Mesendoderm (in vitro differentiated cells): ENCODE data around the gene NFATC1.

ENCODE experiments used
- DNase-seq: peaks from one replicate; pipeline ENCODE4 v3.0.0; 2013
- H2AK5ac ChIP-seq: 2 replicates; pipeline ENCODE4 v1.6.1; 2013; ENCODE audit warnings: low read length, inconsistent platforms
- H2BK120ac ChIP-seq: 2 replicates; pipeline ENCODE4 v1.6.1; 2013; ENCODE audit warnings: low read depth, mild to moderate bottlenecking, low read length, moderate library complexity, mixed read lengths
- H2BK15ac ChIP-seq: replicated peaks from 2 replicates; pipeline ENCODE4 v1.6.1; 2013; ENCODE audit warnings: low read depth, mild to moderate bottlenecking, moderate library complexity
- H2BK5ac ChIP-seq: 2 replicates; pipeline ENCODE4 v1.6.1; 2013; ENCODE audit warnings: low read length, inconsistent platforms
- H3K18ac ChIP-seq: 2 replicates; pipeline ENCODE4 v1.6.1; 2013; ENCODE audit warnings: mild to moderate bottlenecking, low read length, mixed read lengths
- H3K23ac ChIP-seq: one replicate; pipeline ENCODE4 v1.6.1; 2013; ENCODE audit warnings: low read length
- H3K27ac ChIP-seq: 2 replicates; pipeline ENCODE4 v1.5.1; 2013; ENCODE audit warnings: low read depth, mild to moderate bottlenecking, inconsistent platforms, low read length, moderate library complexity
- H3K27me3 ChIP-seq: 2 replicates; pipeline ENCODE4 v1.6.1; 2013; ENCODE audit warnings: low read length, control low read depth, mild to moderate bottlenecking, inconsistent platforms; ENCODE audit not compliant: insufficient read depth, poor library complexity
- H3K36me3 ChIP-seq: 2 replicates; pipeline ENCODE4 v1.6.1; 2013; ENCODE audit warnings: low read length, inconsistent platforms; ENCODE audit not compliant: control insufficient read depth, insufficient read depth
- H3K4ac ChIP-seq: one replicate; pipeline ENCODE4 v1.6.1; 2013; ENCODE audit warnings: low read depth, mild to moderate bottlenecking, low read length, moderate library complexity
- H3K4me1 ChIP-seq: 2 replicates; pipeline ENCODE4 v1.6.1; 2013; ENCODE audit warnings: low read depth, low read length, inconsistent platforms; ENCODE audit not compliant: control insufficient read depth
- H3K4me2 ChIP-seq: 2 replicates; pipeline ENCODE4 v1.6.1; 2013; ENCODE audit warnings: low read length
- H3K4me3 ChIP-seq: 2 replicates; pipeline ENCODE4 v1.5.1; 2013; ENCODE audit warnings: mild to moderate bottlenecking, low read length
- H3K56ac ChIP-seq: one replicate; pipeline ENCODE4 v1.6.1; 2013; ENCODE audit warnings: low read length
- H3K79me1 ChIP-seq: 2 replicates; pipeline ENCODE4 v1.6.1; 2013; ENCODE audit warnings: low read length, inconsistent platforms
- H3K79me2 ChIP-seq: 2 replicates; pipeline ENCODE4 v1.6.1; 2013; ENCODE audit warnings: mild to moderate bottlenecking, low read length; ENCODE audit not compliant: control insufficient read depth, insufficient read depth
- H3K9ac ChIP-seq: 2 replicates; pipeline ENCODE4 v1.6.1; 2013; ENCODE audit warnings: low read length, inconsistent platforms
- H4K5ac ChIP-seq: one replicate; pipeline ENCODE4 v1.6.1; 2013; ENCODE audit warnings: low read length
- H4K8ac ChIP-seq: one replicate; pipeline ENCODE4 v1.6.1; 2013; ENCODE audit warnings: low read depth, mild to moderate bottlenecking, control low read depth, low read length, moderate library complexity
- WGBS: extraction: QIAGEN DNeasy Blood & Tissue Kit; methylation state at CpG from one replicate; pipeline ENCODE4 v1.1.7; 2013; ENCODE audit warnings: low lambda C conversion rate, missing lambda C conversion rate; ENCODE audit not compliant: insufficient coverage; ENCODE audit errors: extremely low coverage; 5-methylcytosine and 5-hydroxymethylcytosine counted together

Gene NFATC1

GRCh38 chr18:79366177-79367094 is 29.3 kb upstream of the NFATC1 start:
- Histone ChIP-seq H3K27ac (no peak overlapping the region), H3K79me1 (no peaks in the 10 kb centered on the region), H2AK5ac (no peak overlapping the region), H3K79me2 (no peaks in the 10 kb centered on the region), H3K36me3 (no peaks in the 10 kb centered on the region), H3K4me1 (no peaks in the 10 kb centered on the region), H3K27me3 (no peaks in the 10 kb centered on the region), H4K8ac (no peak overlapping the region), H3K56ac (no peak overlapping the region), H3K18ac (no peak overlapping the region), H2BK5ac (no peak overlapping the region), H3K4me2 (no peak overlapping the region), H3K23ac (no peak overlapping the region), H3K9ac (no peak overlapping the region), H4K5ac (no peak overlapping the region), H3K4me3 (no peak overlapping the region), H2BK120ac (no peak overlapping the region), H3K4ac (no peak overlapping the region), H2BK15ac (no peak overlapping the region)
- DNase-seq: no peak
- no CpG with 5 or more reads among the region's 29 CpGs for WGBS

DNA sequence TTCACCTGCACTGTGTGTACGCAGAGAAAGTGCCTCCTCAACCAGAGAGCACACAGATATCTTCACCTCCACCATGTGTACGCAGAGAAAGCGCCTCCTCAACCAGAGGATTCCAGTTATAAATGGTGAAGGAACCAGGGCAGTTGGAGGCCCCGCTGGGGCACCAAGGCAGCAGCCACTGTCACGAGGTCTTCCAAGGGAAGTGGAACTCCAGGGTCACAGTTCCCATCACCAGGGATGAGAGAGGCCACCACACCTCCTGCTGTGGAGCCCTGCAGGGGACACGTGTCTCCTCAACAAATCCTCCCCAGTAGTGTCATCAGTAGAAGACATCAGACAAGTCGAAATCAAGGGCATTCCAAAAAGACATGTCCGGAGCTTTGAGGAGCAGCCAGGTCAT is 28.2 kb upstream of the NFATC1 start:
- Histone ChIP-seq H2BK5ac (no peak overlapping the region), H3K79me1 (no peaks in the 10 kb centered on the region), H2AK5ac (no peak overlapping the region), H2BK15ac (no peak overlapping the region), H3K56ac (no peak overlapping the region), H3K4me1 (no peaks in the 10 kb centered on the region), H2BK120ac (no peak overlapping the region), H3K79me2 (no peaks in the 10 kb centered on the region), H3K4me2 (no peak overlapping the region), H3K4ac (no peak overlapping the region), H4K5ac (no peak overlapping the region), H3K4me3 (no peak overlapping the region), H4K8ac (no peak overlapping the region), H3K27ac (no peak overlapping the region), H3K27me3 (no peaks in the 10 kb centered on the region), H3K18ac (no peak overlapping the region), H3K36me3 (no peaks in the 10 kb centered on the region), H3K23ac (no peak overlapping the region), H3K9ac (no peak overlapping the region)
- DNase-seq: no peak
- WGBS: no CpG with 5 or more reads among the region's 8 CpGs

DNA sequence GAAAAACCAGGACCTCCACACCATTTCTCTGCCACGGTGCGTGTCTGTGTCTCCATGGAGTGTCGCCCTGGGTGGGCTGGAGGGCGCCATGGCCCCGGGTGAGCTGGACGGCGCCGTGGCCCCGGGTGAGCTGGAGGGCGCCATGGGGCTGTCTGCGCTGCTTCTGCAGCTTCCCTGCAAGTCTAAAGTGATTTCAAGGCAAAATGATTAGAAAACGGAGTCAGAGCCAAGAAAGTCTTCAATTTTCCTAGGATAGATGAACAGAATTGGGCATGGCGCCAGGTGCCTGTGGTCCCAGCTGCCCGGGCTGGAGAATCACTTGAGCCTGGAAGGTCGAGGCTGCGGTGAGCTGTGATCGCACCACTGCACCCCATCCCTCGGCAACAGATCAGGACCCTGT is 27.7 kb upstream of the NFATC1 start:
- Histone ChIP-seq H3K79me2 (no peaks in the 10 kb centered on the region), H4K8ac (no peak overlapping the region), H3K27me3 (no peaks in the 10 kb centered on the region), H2BK120ac (no peak overlapping the region), H3K4me3 (no peak overlapping the region), H3K79me1 (no peaks in the 10 kb centered on the region), H3K23ac (no peak overlapping the region), H3K4ac (no peak overlapping the region), H3K9ac (no peak overlapping the region), H3K56ac (no peak overlapping the region), H4K5ac (no peak overlapping the region), H3K18ac (no peak overlapping the region), H3K4me1 (no peaks in the 10 kb centered on the region), H2BK5ac (no peak overlapping the region), H3K4me2 (no peak overlapping the region), H3K27ac (no peak overlapping the region), H2BK15ac (no peak overlapping the region), H2AK5ac (no peak overlapping the region), H3K36me3 (no peaks in the 10 kb centered on the region)
- no CpG with 5 or more reads among the region's 18 CpGs for WGBS
- no peak for DNase-seq

DNA sequence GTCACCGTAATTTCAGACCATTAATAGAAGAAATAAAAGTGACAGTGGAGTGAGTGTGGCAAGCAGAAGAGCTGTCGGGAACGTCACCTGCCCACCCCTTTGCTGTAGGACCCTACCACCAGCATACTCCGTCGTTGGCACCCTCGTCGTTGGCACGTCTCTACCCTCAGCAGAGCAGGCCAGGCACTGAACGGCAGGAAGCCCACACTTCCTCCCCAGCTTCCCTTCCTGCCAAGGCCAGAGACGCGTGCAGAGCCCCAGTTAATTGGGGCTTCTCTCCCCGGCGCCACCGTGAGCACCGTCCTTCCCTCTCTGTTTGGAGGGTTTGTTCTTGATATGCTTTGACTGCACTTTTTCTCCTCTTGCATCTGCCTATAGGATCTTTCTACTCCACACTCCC is 27.0 kb upstream of the NFATC1 start:
- Histone ChIP-seq H3K56ac (no peak overlapping the region), H2BK5ac (no peak overlapping the region), H3K4me3 (no peak overlapping the region), H2BK120ac (no peak overlapping the region), H3K27ac (no peak overlapping the region), H4K8ac (no peak overlapping the region), H3K79me2 (no peaks in the 10 kb centered on the region), H3K18ac (no peak overlapping the region), H3K36me3 (no peaks in the 10 kb centered on the region), H2BK15ac (no peak overlapping the region), H3K4me2 (no peak overlapping the region), H4K5ac (no peak overlapping the region), H2AK5ac (no peak overlapping the region), H3K27me3 (no peaks in the 10 kb centered on the region), H3K79me1 (no peaks in the 10 kb centered on the region), H3K4me1 (no peaks in the 10 kb centered on the region), H3K23ac (no peak overlapping the region), H3K9ac (no peak overlapping the region), H3K4ac (no peak overlapping the region)
- no peak for DNase-seq
- WGBS: no CpG with 5 or more reads among the region's 15 CpGs

DNA sequence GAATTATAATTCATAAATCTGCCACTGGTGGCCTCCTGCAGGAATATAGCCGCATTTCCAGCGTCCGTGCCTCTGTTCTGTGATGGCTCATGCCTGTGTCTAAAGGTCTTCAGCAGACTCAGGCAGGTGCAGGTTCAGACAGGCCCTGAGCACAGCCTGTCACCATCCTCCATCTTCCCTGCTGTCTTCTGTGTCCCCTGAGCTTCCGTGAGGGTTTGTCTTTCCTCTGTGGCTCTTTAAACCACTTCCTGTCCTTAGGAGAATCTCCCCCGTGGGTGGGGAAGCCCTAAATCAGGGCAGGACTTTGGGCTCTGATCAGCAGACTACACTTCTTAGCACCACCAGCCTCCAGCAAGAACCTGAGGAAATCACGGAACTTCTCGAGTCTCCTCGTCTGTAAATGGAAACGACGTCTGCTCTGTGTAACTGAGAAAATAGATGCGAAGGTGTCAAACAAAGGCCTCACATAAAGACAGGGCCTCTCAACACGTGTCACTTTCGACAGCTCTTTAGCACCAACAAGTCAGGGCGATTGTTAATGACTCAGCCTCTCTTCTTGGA is 24.1 kb upstream of the NFATC1 start:
- no peak overlapping the region for H3K4me3 ChIP-seq
- no CpG with 5 or more reads among the region's 14 CpGs for WGBS
- no peak overlapping the region for H3K9ac ChIP-seq

More for the DNA sequence above, 24.1 kb upstream of the NFATC1 start:
- no peaks in the 10 kb centered on the region for H3K36me3 ChIP-seq
- H2BK120ac ChIP-seq: no peak overlapping the region
- no peaks in the 10 kb centered on the region for H3K27me3 ChIP-seq
- no peak overlapping the region for H3K18ac ChIP-seq
- H2AK5ac ChIP-seq: no peak overlapping the region
- H3K4me2 ChIP-seq: no peak overlapping the region
- H3K56ac ChIP-seq: no peak overlapping the region
- H3K79me1 ChIP-seq: no peaks in the 10 kb centered on the region
- no peak overlapping the region for H2BK5ac ChIP-seq
- no peak overlapping the region for H4K5ac ChIP-seq
- no peaks in the 10 kb centered on the region for H3K79me2 ChIP-seq
- no peaks in the 10 kb centered on the region for H3K4me1 ChIP-seq
- H3K23ac ChIP-seq: no peak overlapping the region
- H2BK15ac ChIP-seq: no peak overlapping the region
- H3K4ac ChIP-seq: no peak overlapping the region
- H3K27ac ChIP-seq: no peak overlapping the region
- no peak overlapping the region for H4K8ac ChIP-seq
- no peak for DNase-seq
